ENCODE data around the gene EEFSEC. TPM values are rescaled to one million over a fixed set of nuclear protein-coding genes. Genes with fewer than 3 reads are reported as not detected.

The EEFSEC gene
- total RNA-seq, 3 donors from 2014 or later, result 13.9 to 28.2 (median 19.8) TPM

- H3K27ac ChIP-seq, result no peak overlapping the region
- H3K27me3 ChIP-seq, result no peaks in the 10 kb centered on the region
- H3K4me1 ChIP-seq, result no peaks in the 10 kb centered on the region
- DNase-seq (ENCODE audit: low spot score in 2 of 2), result no peak
- intact Hi-C loops (cut with DNase I; ENCODE audit: low total_unique reads), result no loop called here
- no peaks in the 10 kb centered on the region for H3K9me3 ChIP-seq
- no peaks in the 10 kb centered on the region for H3K36me3 ChIP-seq
- H3K4me3 ChIP-seq, result no peak overlapping the region
- no peak for TF ChIP-seq POLR2AphosphoS5 (IDR thresholded peaks at IDR 0.05)
- TF ChIP-seq POLR2A (IDR thresholded peaks at IDR 0.05), result no peak
- TF ChIP-seq CTCF (IDR thresholded peaks at IDR 0.05), result no peak
Observed at GRCh38 chr3:128405554-128406277, 252.4 kb downstream of the EEFSEC start.

DNA sequence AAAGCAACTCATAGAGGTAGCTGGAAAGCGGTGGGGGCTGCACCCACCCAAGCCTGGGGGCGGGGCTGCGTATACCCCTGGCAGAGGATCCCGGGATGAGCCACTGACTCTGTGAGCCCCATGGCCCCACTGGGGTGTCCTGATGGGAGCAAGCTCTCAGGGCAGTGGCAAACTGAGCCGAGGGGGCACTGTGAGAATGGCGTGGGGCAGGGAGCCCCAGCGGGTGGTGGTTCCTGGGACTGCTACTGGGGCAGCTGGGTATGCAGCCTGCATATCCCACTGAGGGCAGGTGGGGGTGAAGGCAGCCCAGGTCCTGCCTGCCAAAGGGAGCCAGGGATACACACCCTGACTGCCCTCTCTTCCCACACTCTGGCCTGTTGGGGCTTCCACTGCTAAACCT, 254.0 kb downstream of the EEFSEC start:
- H3K36me3 ChIP-seq, result no peaks in the 10 kb centered on the region
- intact Hi-C loops (cut with DNase I; ENCODE audit: low total_unique reads), result no loop called here
- H3K4me1 ChIP-seq, result no peaks in the 10 kb centered on the region
- H3K27me3 ChIP-seq, result no peaks in the 10 kb centered on the region
- no peaks in the 10 kb centered on the region for H3K9me3 ChIP-seq
- no peak overlapping the region for H3K4me3 ChIP-seq
- no peak for TF ChIP-seq POLR2AphosphoS5 (IDR thresholded peaks at IDR 0.05)
- TF ChIP-seq CTCF (IDR thresholded peaks at IDR 0.05), result no peak
- TF ChIP-seq POLR2A (IDR thresholded peaks at IDR 0.05), result no peak
- DNase-seq (ENCODE audit: low spot score in 2 of 2), result no peak
- no peak overlapping the region for H3K27ac ChIP-seq

GRCh38 chr3:128408012-128408692, 254.9 kb downstream of the EEFSEC start:
- Histone ChIP-seq H3K27me3 (no peaks in the 10 kb centered on the region), H3K9me3 (no peaks in the 10 kb centered on the region), H3K27ac (no peak overlapping the region), H3K4me1 (no peaks in the 10 kb centered on the region), H3K4me3 (no peak overlapping the region), H3K36me3 (no peaks in the 10 kb centered on the region)
- intact Hi-C loops (cut with DNase I; ENCODE audit: low total_unique reads), result no loop called here
- TF ChIP-seq CTCF (IDR thresholded peaks at IDR 0.05) (no peak), POLR2AphosphoS5 (IDR thresholded peaks at IDR 0.05) (no peak)
- DNase-seq (ENCODE audit: low spot score in 2 of 2), result no peak

- Histone ChIP-seq H3K27me3 (no peaks in the 10 kb centered on the region), H3K9me3 (no peaks in the 10 kb centered on the region), H3K4me1 (no peaks in the 10 kb centered on the region), H3K27ac (no peak overlapping the region), H3K36me3 (no peaks in the 10 kb centered on the region), H3K4me3 (no peak overlapping the region)
- intact Hi-C loops (cut with DNase I; ENCODE audit: low total_unique reads), result no loop called here
- TF ChIP-seq POLR2AphosphoS5 (IDR thresholded peaks at IDR 0.05) (no peak), POLR2A (IDR thresholded peaks at IDR 0.05) (no peak), CTCF (IDR thresholded peaks at IDR 0.05) (no peak)
- no peak for DNase-seq (ENCODE audit: low spot score in 2 of 2)
Observed at GRCh38 chr3:128408693-128409623, 255.7 kb downstream of the EEFSEC start.

Measured in breast epithelium (tissue), 4 donors.